HepG2 (cell line): ENCODE data around the gene RDH14.

ENCODE experiments used
- CHCHD3 ChIP-seq: sonication (generic); formaldehyde crosslinking; IDR thresholded peaks from 2 replicates; pipeline ENCODE4 v1.8.0; 2022; ENCODE audit warnings: mild to moderate bottlenecking, missing genetic modification reagents, moderate library complexity
- CTCF ChIP-seq: sonication (generic); formaldehyde crosslinking; IDR thresholded peaks from 2 replicates; pipeline ENCODE4 v1.5.0; 2020; ENCODE audit warnings: mild to moderate bottlenecking, missing genetic modification reagents, moderate library complexity
- HNRNPK ChIP-seq: fragments of 200-400 bp; formaldehyde crosslinking; IDR thresholded peaks from 2 replicates; pipeline ENCODE4 v1.6.1; 2018; ENCODE audit warnings: low read length, low read depth, moderate library complexity, mild to moderate bottlenecking; ENCODE audit not compliant: poor library complexity, severe bottlenecking
- NFRKB ChIP-seq: fragments of 450-650 bp; IDR thresholded peaks from 2 replicates; pipeline ENCODE4 v1.6.1; 2017

- TF ChIP-seq CHCHD3 (CRISPR knock-in tag) (no peak), HNRNPK (no peak), NFRKB (no peak), CTCF (CRISPR knock-in tag) (no peak)
These were observed 9.3 kb downstream of the RDH14 start for GRCh38 chr2:18551169-18551568.
